Heart left ventricle (tissue), 16 donors: ENCODE data around the gene OTUD7B. TPM values are rescaled to one million over a fixed set of nuclear protein-coding genes. Genes with fewer than 3 reads are reported as not detected.

Experiments used
- ATAC-seq, 4 donors: fragments of 200-7000 bp; cut with Tn5 transposase; one replicate each; pipeline ENCODE4 v1.9.1; 2020 to 2022; ENCODE audit warnings: moderate library complexity in 4 of 4, mild to moderate bottlenecking in 3 of 4, moderate number of reproducible peaks in 1 of 4
- DNase-seq, 5 donors: peaks; one replicate each; pipeline ENCODE4 v3.0.0-alpha.2; 2020
- H3K27ac ChIP-seq, 12 donors: fragments of 200-600 bp; sonication (generic) in 4 of 12; one replicate each; pipeline versions ENCODE4 v1.5.0 to v1.8.0; 2016 to 2022; ENCODE audit warnings: mild to moderate bottlenecking in 2 of 12
- H3K27me3 ChIP-seq, 9 donors: fragments of 200-600 bp; sonication (generic) in 2 of 9; one replicate each; pipeline versions ENCODE4 v1.5.1 to v1.8.0; 2016 to 2022; ENCODE audit warnings: mild to moderate bottlenecking in 3 of 9
- H3K36me3 ChIP-seq, 9 donors: fragments of 200-600 bp; sonication (generic) in 2 of 9; one replicate each; pipeline versions ENCODE4 v1.5.0 to v1.8.0; 2018 to 2022; ENCODE audit warnings: mild to moderate bottlenecking in 2 of 9
- H3K4me1 ChIP-seq, 12 donors: fragments of 200-600 bp; sonication (generic) in 4 of 12; one replicate each; pipeline versions ENCODE4 v1.5.0 to v1.8.0; 2016 to 2022; ENCODE audit warnings: mild to moderate bottlenecking in 3 of 12
- H3K4me3 ChIP-seq, 12 donors: fragments of 200-600 bp; sonication (generic) in 4 of 12; one replicate each; pipeline versions ENCODE4 v1.5.0 to v1.8.0; 2017 to 2022; ENCODE audit warnings: mild to moderate bottlenecking in 9 of 12, moderate library complexity in 4 of 12
- H3K9me3 ChIP-seq, 12 donors: fragments of 200-600 bp; sonication (generic) in 4 of 12; one replicate each; pipeline versions ENCODE4 v1.5.0 to v1.8.0; 2016 to 2022; ENCODE audit warnings: mild to moderate bottlenecking in 1 of 12
- CTCF ChIP-seq, 12 donors: fragments of 200-600 bp; sonication (generic) in 4 of 12; IDR thresholded peaks; one replicate each; pipeline versions ENCODE4 v1.5.0 to v1.8.0; 2018 to 2022; ENCODE audit warnings: antibody characterized with exemption in 12 of 12, mild to moderate bottlenecking in 5 of 12
- POLR2A ChIP-seq, 2 donors: fragments of 450-650 bp; IDR thresholded peaks; one replicate each; pipeline ENCODE4 v1.6.1; 2017; ENCODE audit warnings: antibody characterized with exemption in 2 of 2, mild to moderate bottlenecking in 2 of 2, moderate library complexity in 2 of 2
- WGBS, 4 donors: extraction: QIAGEN DNeasy Blood & Tissue Kit in 2 of 4; methylation state at CpG; one replicate each; pipeline versions ENCODE4 v1.1.5 to v1.1.7; 2013 to 2018; 5-methylcytosine and 5-hydroxymethylcytosine counted together
- intact Hi-C, 10 donors: fragments of 100-400 bp; cut with DNase I; formaldehyde crosslinking; loops; one replicate each; pipeline versions ENCODE4 v1.11.1 to v1.14.2; 2022
- polyA plus RNA-seq, 2 donors: library from polyadenylated mRNA; stranded (reverse); fragments of 200-250 nt; gene quantifications; one replicate each; pipeline ENCODE4 v1.2.3, GENCODE V29; 2013
- total RNA-seq, 9 donors: library from RNA; depleted of rRNA in 2 of 9; stranded (reverse); fragments of >200 nt in 2 of 9; fragmentation: NEBNext Ultra II Directional in 3 of 9; extraction: Animal tissue kit (Norgen Biotek cat#: 25700) in 3 of 9; gene quantifications; one replicate each; pipeline versions ENCODE4 v1.1.0 to v1.2.4, GENCODE V29; 2016 to 2023
- donor health status: ischemic (EF 13 %, LVEDD 7.1; RV severe dilation, severe dysfunction).
- donor health status: healthy with polysubstance abuse.
- donor health status: DM: no; HTN: yes; CAD: no.
- donor health status: DM: no; HTN: no; CAD: no.
- donor health status: ischemic (EF 25% LVEDD 6.9; RV normal size, moderate dysfunction).
- donor health status: ischemic (EF 25% LVEDD 5.7; RV mildly dilated, moderate dysfunction).
- donor health status: healthy.
- donor health status: DM: yes; HTN: yes; CAD: no.
- donor health status: ischemic (EF 35%, LVEDD 5.7; RV mildly dilated, moderate dysfunction).
- donor health status: nonischemic (EF 11% LVEDD 7.7; RV severe dilation, severe dysfunction).
- donor health status: DM: yes; HTN: yes; CAD: no.
- donor health status: PGD.
- donor health status: ischemic (EF 29% LVEDD 5.4; RV normal size, mild dysfunction).
- donor health status: nonischemic (EF 23%, LVEDD 6.1; RV moderate dilation, normal function).

The OTUD7B gene
- total and polyA plus RNA-seq, 11 donors: 8.1 to 36.2 (median 24.7) TPM

GRCh38 chr1:150028322-150028721 lies 17.8 kb upstream of the OTUD7B start:
- intact Hi-C loops: no loop called here
- ATAC-seq (no peak), DNase-seq (no peak)
- Histone ChIP-seq H3K4me1 (no peaks in the 10 kb centered on the region), H3K27me3 (peaks cover 0 to 52% (median 0%) of the 10 kb centered on the region in 9 donors), H3K9me3 (no peaks in the 10 kb centered on the region), H3K27ac (no peak overlapping the region), H3K4me3 (no peak overlapping the region), H3K36me3 (no peaks in the 10 kb centered on the region)
- TF ChIP-seq POLR2A (IDR thresholded peaks at IDR 0.05) (no peak), CTCF (IDR thresholded peaks at IDR 0.05) (no peak)
- WGBS, 4 donors: 97 to 100% (median 99%) methylated on average over 1 of the region's 1 CpG

GRCh38 chr1:150024156-150024555 lies 13.6 kb upstream of the OTUD7B start:
- ATAC-seq: no peak
- intact Hi-C loops: no loop called here

GRCh38 chr1:150022357-150022756 lies 11.8 kb upstream of the OTUD7B start:
- Histone ChIP-seq H3K4me3 (no peak overlapping the region), H3K27me3 (peaks cover 0 to 68% (median 0%) of the 10 kb centered on the region in 9 donors), H3K9me3 (no peaks in the 10 kb centered on the region), H3K4me1 (peaks cover 0 to 7% (median 0%) of the 10 kb centered on the region in 12 donors), H3K27ac (no peak overlapping the region), H3K36me3 (no peaks in the 10 kb centered on the region)
- 75 to 85% (median 80%) methylated on average over 6 of the region's 6 CpGs for WGBS, 4 donors
- DNase-seq (no peak), ATAC-seq (no peak)
- intact Hi-C loops: no loop called here
- TF ChIP-seq CTCF (IDR thresholded peaks at IDR 0.05) (no peak), POLR2A (IDR thresholded peaks at IDR 0.05) (no peak)

More at GRCh38 chr1:150024156-150024555, 13.6 kb upstream of the OTUD7B start:
- 86 to 94% (median 93%) methylated on average over 2 of the region's 2 CpGs for WGBS, 4 donors
- no peak overlapping the region for H3K4me3 ChIP-seq
- TF ChIP-seq CTCF (IDR thresholded peaks at IDR 0.05) (no peak), POLR2A (IDR thresholded peaks at IDR 0.05) (no peak)
- H3K27ac ChIP-seq: no peak overlapping the region
- H3K36me3 ChIP-seq: no peaks in the 10 kb centered on the region
- peaks cover 0 to 7% (median 0%) of the 10 kb centered on the region in 12 donors for H3K4me1 ChIP-seq
- H3K27me3 ChIP-seq: peaks cover 0 to 75% (median 0%) of the 10 kb centered on the region in 9 donors
- H3K9me3 ChIP-seq: no peaks in the 10 kb centered on the region
- DNase-seq: no peak

GRCh38 chr1:150021191-150021694 lies 10.7 kb upstream of the OTUD7B start:
- ATAC-seq (no peak), DNase-seq (no peak)
- intact Hi-C loops: no loop called here
- Histone ChIP-seq H3K4me3 (no peak overlapping the region), H3K4me1 (peaks cover 0 to 7% (median 0%) of the 10 kb centered on the region in 12 donors), H3K9me3 (no peaks in the 10 kb centered on the region), H3K27ac (no peak overlapping the region), H3K27me3 (peaks cover 0 to 61% (median 0%) of the 10 kb centered on the region in 9 donors), H3K36me3 (no peaks in the 10 kb centered on the region)
- TF ChIP-seq CTCF (IDR thresholded peaks at IDR 0.05) (no peak), POLR2A (IDR thresholded peaks at IDR 0.05) (no peak)
- 56 to 64% (median 59%) methylated on average over 5 of the region's 5 CpGs for WGBS, 4 donors
